Parathyroid adenoma (tissue), 2 donors: ENCODE measurements around the gene G2E3.

Experiments used
- H2AFZ ChIP-seq: fragments of 300-600 bp; sonication (generic); one replicate; pipeline ENCODE4 v1.7.0; 2017; ENCODE audit warnings: antibody characterized with exemption, mild to moderate bottlenecking
- H3K27ac ChIP-seq: fragments of 300-600 bp; sonication (generic); one replicate; pipeline ENCODE4 v1.7.0; 2017
- H3K27me3 ChIP-seq: fragments of 300-600 bp; sonication (generic); one replicate; pipeline ENCODE4 v1.7.0; 2017; ENCODE audit warnings: low read length; ENCODE audit not compliant: control insufficient read depth, insufficient read depth
- H3K36me3 ChIP-seq: fragments of 300-600 bp; sonication (generic); one replicate; pipeline ENCODE4 v1.7.0; 2017; ENCODE audit warnings: low read length; ENCODE audit not compliant: control insufficient read depth, insufficient read depth
- H3K4me1 ChIP-seq: fragments of 300-600 bp; sonication (generic); one replicate; pipeline ENCODE4 v1.7.0; 2017; ENCODE audit warnings: control low read depth
- H3K4me2 ChIP-seq: fragments of 300-600 bp; sonication (generic); one replicate; pipeline ENCODE4 v1.7.0; 2017; ENCODE audit warnings: low read length
- H3K4me3 ChIP-seq: fragments of 300-600 bp; sonication (generic); one replicate; pipeline ENCODE4 v1.7.0; 2017; ENCODE audit warnings: low read depth, low read length
- H3K79me2 ChIP-seq: fragments of 300-600 bp; sonication (generic); one replicate; pipeline ENCODE4 v1.7.0; 2017; ENCODE audit warnings: control low read depth
- H3K9ac ChIP-seq: fragments of 300-600 bp; sonication (generic); one replicate; pipeline ENCODE4 v1.7.0; 2017; ENCODE audit warnings: mild to moderate bottlenecking
- H3K9me3 ChIP-seq: fragments of 300-600 bp; sonication (generic); one replicate; pipeline ENCODE4 v1.7.0; 2017; ENCODE audit warnings: low read length; ENCODE audit not compliant: control insufficient read depth
- CTCF ChIP-seq: fragments of 300-600 bp; sonication (generic); IDR thresholded peaks from one replicate; pipeline ENCODE4 v1.7.0; 2017; ENCODE audit warnings: antibody characterized with exemption, mild to moderate bottlenecking
- donor health status: primary hyperparathyroidism.

Gene G2E3

GRCh38 chr14:30569216-30569902 lies 10.4 kb downstream of the G2E3 start:
- Histone ChIP-seq H3K27me3 (no peaks in the 10 kb centered on the region), H3K4me1 (peaks cover 13% of the 10 kb centered on the region), H3K9me3 (no peaks in the 10 kb centered on the region), H3K79me2 (peaks cover 26% of the 10 kb centered on the region), H3K27ac (no peak overlapping the region), H3K9ac (no peak overlapping the region), H3K36me3 (no peaks in the 10 kb centered on the region), H3K4me3 (no peak overlapping the region), H2AFZ (no peak overlapping the region), H3K4me2 (no peak overlapping the region)
- TF ChIP-seq CTCF: no peak

DNA sequence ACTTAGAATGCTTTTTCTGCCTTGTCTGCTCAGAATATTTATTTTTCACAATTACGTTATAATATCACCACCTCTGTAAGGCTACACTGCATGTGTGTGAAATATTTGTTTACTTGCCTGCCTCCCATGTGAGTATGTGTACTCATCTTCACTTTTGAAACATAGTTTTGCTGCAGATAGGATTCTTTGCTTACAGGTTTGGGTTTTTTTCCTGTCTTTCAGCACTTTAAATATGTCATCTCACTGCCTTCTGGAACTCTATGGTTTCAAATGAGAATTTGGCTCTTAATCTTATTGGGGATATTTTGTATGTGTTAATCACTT lies 10.9 kb downstream of the G2E3 start:
- H3K27ac ChIP-seq: no peak overlapping the region
- no peaks in the 10 kb centered on the region for H3K9me3 ChIP-seq
- no peak overlapping the region for H3K9ac ChIP-seq
- peaks cover 26% of the 10 kb centered on the region for H3K79me2 ChIP-seq
- no peak overlapping the region for H2AFZ ChIP-seq
- no peak overlapping the region for H3K4me2 ChIP-seq
- H3K4me1 ChIP-seq: peaks cover 17% of the 10 kb centered on the region
- no peak for TF ChIP-seq CTCF
- no peaks in the 10 kb centered on the region for H3K27me3 ChIP-seq
- H3K4me3 ChIP-seq: no peak overlapping the region
- no peaks in the 10 kb centered on the region for H3K36me3 ChIP-seq

DNA sequence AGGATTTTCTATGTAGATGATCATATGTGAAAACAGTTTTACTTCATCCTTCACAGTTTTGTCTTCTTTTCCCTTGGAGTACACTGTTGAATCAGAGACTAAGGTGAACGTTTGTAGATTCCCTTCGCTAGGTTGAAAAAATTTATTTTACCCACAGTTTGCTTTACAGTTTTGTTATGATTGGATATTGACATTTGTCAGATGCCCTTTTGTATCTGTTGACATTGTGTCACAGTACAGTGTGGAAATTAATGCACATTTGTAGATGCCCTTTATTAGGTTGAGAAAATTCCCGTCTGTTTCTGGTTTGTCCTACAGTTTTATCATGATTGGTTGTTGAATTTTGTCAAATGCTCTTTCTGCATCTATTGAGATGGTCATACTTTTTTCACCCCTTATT lies 13.3 kb downstream of the G2E3 start:
- no peak overlapping the region for H3K4me3 ChIP-seq
- no peaks in the 10 kb centered on the region for H3K36me3 ChIP-seq
- no peak overlapping the region for H3K9ac ChIP-seq
- no peak overlapping the region for H3K27ac ChIP-seq
- H3K79me2 ChIP-seq: peaks cover 29% of the 10 kb centered on the region
- H3K27me3 ChIP-seq: no peaks in the 10 kb centered on the region
- no peak for TF ChIP-seq CTCF
- H3K4me2 ChIP-seq: no peak overlapping the region
- H3K4me1 ChIP-seq: peaks cover 21% of the 10 kb centered on the region
- no peaks in the 10 kb centered on the region for H3K9me3 ChIP-seq
- no peak overlapping the region for H2AFZ ChIP-seq

- H3K27me3 ChIP-seq: no peaks in the 10 kb centered on the region
- H3K36me3 ChIP-seq: no peaks in the 10 kb centered on the region
- H3K27ac ChIP-seq: no peak overlapping the region
- TF ChIP-seq CTCF: no peak
- no peak overlapping the region for H3K4me3 ChIP-seq
- H3K9me3 ChIP-seq: no peaks in the 10 kb centered on the region
- peaks cover 24% of the 10 kb centered on the region for H3K4me1 ChIP-seq
- no peak overlapping the region for H3K4me2 ChIP-seq
- H3K79me2 ChIP-seq: peaks cover 31% of the 10 kb centered on the region
- H2AFZ ChIP-seq: no peak overlapping the region
- H3K9ac ChIP-seq: no peak overlapping the region
Observed at GRCh38 chr14:30572771-30573170, 13.8 kb downstream of the G2E3 start.

GRCh38 chr14:30573226-30573814 lies 14.4 kb downstream of the G2E3 start:
- Histone ChIP-seq H3K36me3 (no peaks in the 10 kb centered on the region), H3K4me3 (no peak overlapping the region), H3K79me2 (peaks cover 32% of the 10 kb centered on the region), H3K9me3 (no peaks in the 10 kb centered on the region), H3K4me2 (no peak overlapping the region), H3K27ac (no peak overlapping the region), H3K9ac (no peak overlapping the region), H3K4me1 (peaks cover 24% of the 10 kb centered on the region), H2AFZ (no peak overlapping the region), H3K27me3 (no peaks in the 10 kb centered on the region)
- TF ChIP-seq CTCF: no peak
